WTC11 (cell line): ENCODE measurements around the gene RPL23. TPM values are rescaled to one million over a fixed set of nuclear protein-coding genes. Genes with fewer than 3 reads are reported as not detected.

Experiments used
- ATAC-seq: fragments of 200-7000 bp; cut with Tn5 transposase; 2 replicates; pipeline ENCODE4 v1.10.0; 2021; ENCODE audit warnings: mild to moderate bottlenecking, moderate library complexity
- CTCF ChIA-PET: fragments of 300-600 bp; sonication (Branson Sonifier 250); formaldehyde crosslinking; loops from one replicate; lab custom pipeline; 2021; ENCODE audit warnings: antibody characterized with exemption; lab: Charles Lee
- POLR2A ChIA-PET: fragments of 350-600 bp; sonication (Branson Sonifier 250); formaldehyde crosslinking; loops from one replicate; lab custom pipeline; 2021; ENCODE audit warnings: antibody characterized with exemption; lab: Charles Lee
- DNase-seq: peaks from one replicate; pipeline ENCODE4 v3.0.0; 2021; ENCODE audit warnings: low spot score
- H3K27ac Mint-ChIP-seq: 2 replicates; pipeline ENCODE4 v1.8.0; 2021; ENCODE audit warnings: mixed read lengths
- H3K27me3 Mint-ChIP-seq: 2 replicates; pipeline ENCODE4 v1.8.0; 2021; ENCODE audit warnings: low read depth, mild to moderate bottlenecking, moderate library complexity, mixed read lengths
- H3K36me3 Mint-ChIP-seq: 2 replicates; pipeline ENCODE4 v1.8.0; 2021; ENCODE audit warnings: mixed read lengths
- H3K4me1 Mint-ChIP-seq: 2 replicates; pipeline ENCODE4 v1.8.0; 2022; ENCODE audit warnings: mixed read lengths
- H3K4me3 Mint-ChIP-seq: 2 replicates; pipeline ENCODE4 v1.8.0; 2021; ENCODE audit warnings: mild to moderate bottlenecking, moderate library complexity, mixed read lengths
- H3K9me3 Mint-ChIP-seq: 2 replicates; pipeline ENCODE4 v1.8.0; 2021; ENCODE audit warnings: mixed read lengths
- AR ChIP-seq: fragments of 250-450 bp; sonication (Bioruptor Pico); IDR thresholded peaks from 2 replicates; pipeline ENCODE4 v1.9.0; 2021; ENCODE audit warnings: mild to moderate bottlenecking
- ARID4B ChIP-seq: sonication (generic); formaldehyde crosslinking; IDR thresholded peaks from 2 replicates; pipeline ENCODE4 v1.8.0; 2023; ENCODE audit warnings: missing genetic modification reagents, mild to moderate bottlenecking, borderline replicate concordance
- CREB1 ChIP-seq: sonication (generic); formaldehyde crosslinking; IDR thresholded peaks from 2 replicates; pipeline ENCODE4 v1.8.0; 2023; ENCODE audit warnings: mild to moderate bottlenecking, missing genetic modification reagents
- CREM ChIP-seq: sonication (generic); formaldehyde crosslinking; IDR thresholded peaks from 2 replicates; pipeline ENCODE4 v1.8.1; 2022; ENCODE audit warnings: mild to moderate bottlenecking, missing genetic modification reagents, moderate library complexity
- E2F1 ChIP-seq: sonication (generic); formaldehyde crosslinking; IDR thresholded peaks from 2 replicates; pipeline ENCODE4 v1.8.0; 2022; ENCODE audit warnings: mild to moderate bottlenecking, missing genetic modification reagents
- E2F5 ChIP-seq: sonication (generic); formaldehyde crosslinking; IDR thresholded peaks from 2 replicates; pipeline ENCODE4 v1.8.1; 2022; ENCODE audit warnings: mild to moderate bottlenecking, moderate library complexity, missing genetic modification reagents
- ESRRA ChIP-seq: sonication (generic); formaldehyde crosslinking; IDR thresholded peaks from 2 replicates; pipeline ENCODE4 v1.8.1; 2022; ENCODE audit warnings: mild to moderate bottlenecking, missing genetic modification reagents, borderline replicate concordance
- FOXK1 ChIP-seq: sonication (generic); formaldehyde crosslinking; IDR thresholded peaks from 2 replicates; pipeline ENCODE4 v1.8.0; 2022; ENCODE audit warnings: mild to moderate bottlenecking, moderate library complexity, missing genetic modification reagents
- FOXP1 ChIP-seq: sonication (generic); formaldehyde crosslinking; IDR thresholded peaks from 2 replicates; pipeline ENCODE4 v1.8.0; 2022; ENCODE audit warnings: missing genetic modification reagents, mild to moderate bottlenecking, moderate library complexity, borderline replicate concordance
- IRF1 ChIP-seq: sonication (generic); formaldehyde crosslinking; IDR thresholded peaks from 2 replicates; pipeline ENCODE4 v1.8.0; 2023; ENCODE audit warnings: missing genetic modification reagents
- JUN ChIP-seq: sonication (generic); formaldehyde crosslinking; IDR thresholded peaks from 2 replicates; pipeline ENCODE4 v1.8.0; 2023; ENCODE audit warnings: mild to moderate bottlenecking, missing genetic modification reagents
- NR1H2 ChIP-seq: sonication (generic); formaldehyde crosslinking; IDR thresholded peaks from 2 replicates; pipeline ENCODE4 v1.9.0; 2021; ENCODE audit warnings: mild to moderate bottlenecking, moderate library complexity, missing genetic modification reagents
- NR2C2 ChIP-seq: sonication (generic); formaldehyde crosslinking; IDR thresholded peaks from 2 replicates; pipeline ENCODE4 v1.8.0; 2022; ENCODE audit warnings: mild to moderate bottlenecking, missing genetic modification reagents
- RELA ChIP-seq: sonication (generic); formaldehyde crosslinking; IDR thresholded peaks from 2 replicates; pipeline ENCODE4 v1.8.1; 2022; ENCODE audit warnings: missing genetic modification reagents, mild to moderate bottlenecking, borderline replicate concordance
- SMAD4 ChIP-seq: sonication (generic); formaldehyde crosslinking; IDR thresholded peaks from 2 replicates; pipeline ENCODE4 v1.8.0; 2022; ENCODE audit warnings: mild to moderate bottlenecking, missing genetic modification reagents
- STAT6 ChIP-seq: sonication (generic); formaldehyde crosslinking; conservative IDR thresholded peaks from 2 replicates; pipeline ENCODE4 v1.8.1; 2023; ENCODE audit warnings: mild to moderate bottlenecking, low read depth, missing genetic modification reagents, moderate library complexity
- TP53 ChIP-seq: sonication (generic); formaldehyde crosslinking; IDR thresholded peaks from 2 replicates; pipeline ENCODE4 v1.8.1; 2023; ENCODE audit warnings: mild to moderate bottlenecking, missing genetic modification reagents
- ZNF232 ChIP-seq: sonication (generic); formaldehyde crosslinking; IDR thresholded peaks from 2 replicates; pipeline ENCODE4 v1.8.0; 2022; ENCODE audit warnings: mild to moderate bottlenecking, missing genetic modification reagents
- ZNF281 ChIP-seq: sonication (generic); formaldehyde crosslinking; IDR thresholded peaks from 2 replicates; pipeline ENCODE4 v1.8.0; 2023; ENCODE audit warnings: mild to moderate bottlenecking, missing genetic modification reagents
- total RNA-seq: library from RNA; stranded (reverse); gene quantifications from 3 replicates; pipeline ENCODE4 v1.2.3, GENCODE V29; 2021

The RPL23 gene
- total RNA-seq, 1 experiment from 2014 or later = 1,832 TPM

- H3K27me3 Mint-ChIP-seq = no peaks in the 10 kb centered on the region
- H3K36me3 Mint-ChIP-seq = no peaks in the 10 kb centered on the region
- H3K4me3 Mint-ChIP-seq = peak within 1 kb of the TSS; percentile 98
- peaks cover 39% of the 10 kb centered on the region for H3K4me1 Mint-ChIP-seq
- H3K27ac Mint-ChIP-seq = peak within 1 kb of the TSS; percentile 97
- ChIA-PET CTCF (interaction anchor here (0.7 to 2.3 kb wide), 8 partner anchors 11 to 288 kb away, joined by 3 to 7 read pairs (median 4); partner anchors contain the start of genes LASP1NB and RPL23), POLR2A (interaction anchor here (0.6 to 3.3 kb wide), 10 partner anchors 8 to 295 kb away, joined by 4 to 16 read pairs (median 7); partner anchors contain the start of genes CWC25, FBXO47, LASP1NB and RPL23)
- ATAC-seq (peak; percentile 35), DNase-seq (peak; percentile 80)
- no peaks in the 10 kb centered on the region for H3K9me3 Mint-ChIP-seq
- TF ChIP-seq FOXK1 (CRISPR knock-in tag) (peak; percentile 31), JUN (CRISPR knock-in tag) (peak; percentile 51; the same call in 1 of the 2 replicates), E2F1 (CRISPR knock-in tag) (peak; percentile 71; the same call in 1 of the 2 replicates), ZNF232 (CRISPR knock-in tag) (peak; percentile 46; the same call in 1 of the 2 replicates), ZNF281 (CRISPR knock-in tag) (0 out of 2 replicates have a peak, but pooled peaks have one; percentile 42), AR (CRISPR knock-in tag) (no peak), CREB1 (no peak), FOXP1 (CRISPR knock-in tag) (peak; percentile 26; the same call in 1 of the 2 replicates), TP53 (CRISPR knock-in tag) (peak; percentile 16; the same call in 1 of the 2 replicates), CREM (CRISPR knock-in tag) (0 out of 2 replicates have a peak, but pooled peaks have one; percentile 61), NR2C2 (no peak), E2F5 (CRISPR knock-in tag) (peak; percentile 75; the same call in 1 of the 2 replicates), ARID4B (CRISPR knock-in tag) (peak; percentile 75; the same call in 1 of the 2 replicates), NR1H2 (0 out of 2 replicates have a peak, but pooled peaks have one; percentile 11), SMAD4 (CRISPR knock-in tag) (0 out of 2 replicates have a peak, but pooled peaks have one; percentile 28), STAT6 (CRISPR knock-in tag) (no peak), RELA (CRISPR knock-in tag) (0 out of 2 replicates have a peak, but pooled peaks have one; percentile 63), IRF1 (no peak), ESRRA (CRISPR knock-in tag) (peak; percentile 64; the same call in 1 of the 2 replicates)
Measured at GRCh38 chr17:38869526-38870258, 16.2 kb upstream of the RPL23 start, which contains the start of gene LASP1. Gene LASP1, plus strand, starts transcription at chr17:38870058. Its CDS starts 132 bp downstream, at chr17:38870190.
